Measurements from ENCODE around the gene SRGAP2B.
"Not testable (repeated sequence)": the region's sequence is repeated elsewhere in the genome, so short reads cannot be mapped to it uniquely, and the experiment has no call there.

DNA sequence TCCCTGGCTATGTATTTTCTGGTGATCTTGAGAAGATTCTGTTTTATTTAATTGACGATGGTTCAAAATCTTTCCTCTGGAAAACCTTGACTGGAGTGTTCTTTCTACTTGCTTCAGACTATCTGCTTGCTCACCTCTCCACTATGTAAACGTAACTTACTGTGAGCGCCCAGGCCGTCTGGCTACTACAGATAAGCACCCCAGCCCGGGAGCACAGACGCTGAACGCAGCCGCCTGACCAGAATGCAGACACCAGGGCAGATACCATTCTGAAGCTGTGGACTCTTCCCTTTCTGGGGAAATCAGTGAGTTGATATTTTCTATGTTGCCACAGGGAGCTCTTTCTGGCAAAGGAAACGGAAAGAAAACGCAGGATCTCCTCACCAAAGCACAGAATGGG is 28.6 kb downstream of the SRGAP2B start:
- not testable (repeated sequence) for TF ChIP-seq EZH2 (IDR thresholded peaks at IDR 0.05; ENCODE audit: borderline replicate concordance, low read depth, low read length, severe bottlenecking); POLR2A (IDR thresholded peaks at IDR 0.05; ENCODE audit: low read depth, low read length); POLR2AphosphoS5 (IDR thresholded peaks at IDR 0.05; ENCODE audit: insufficient read depth, low read depth, low read length); GATA2 (IDR thresholded peaks at IDR 0.05; ENCODE audit: insufficient read depth, insufficient read length, low read depth, low read length); MYC (IDR thresholded peaks at IDR 0.05; ENCODE audit: low read depth, low read length); JUN (IDR thresholded peaks at IDR 0.05; ENCODE audit: borderline replicate concordance, insufficient read depth, insufficient read length, low read depth)
- TF ChIP-seq, protein P1, sequence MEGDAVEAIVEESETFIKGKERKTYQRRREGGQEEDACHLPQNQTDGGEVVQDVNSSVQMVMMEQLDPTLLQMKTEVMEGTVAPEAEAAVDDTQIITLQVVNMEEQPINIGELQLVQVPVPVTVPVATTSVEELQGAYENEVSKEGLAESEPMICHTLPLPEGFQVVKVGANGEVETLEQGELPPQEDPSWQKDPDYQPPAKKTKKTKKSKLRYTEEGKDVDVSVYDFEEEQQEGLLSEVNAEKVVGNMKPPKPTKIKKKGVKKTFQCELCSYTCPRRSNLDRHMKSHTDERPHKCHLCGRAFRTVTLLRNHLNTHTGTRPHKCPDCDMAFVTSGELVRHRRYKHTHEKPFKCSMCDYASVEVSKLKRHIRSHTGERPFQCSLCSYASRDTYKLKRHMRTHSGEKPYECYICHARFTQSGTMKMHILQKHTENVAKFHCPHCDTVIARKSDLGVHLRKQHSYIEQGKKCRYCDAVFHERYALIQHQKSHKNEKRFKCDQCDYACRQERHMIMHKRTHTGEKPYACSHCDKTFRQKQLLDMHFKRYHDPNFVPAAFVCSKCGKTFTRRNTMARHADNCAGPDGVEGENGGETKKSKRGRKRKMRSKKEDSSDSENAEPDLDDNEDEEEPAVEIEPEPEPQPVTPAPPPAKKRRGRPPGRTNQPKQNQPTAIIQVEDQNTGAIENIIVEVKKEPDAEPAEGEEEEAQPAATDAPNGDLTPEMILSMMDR (IDR thresholded peaks at IDR 0.05; ENCODE audit: extremely low read depth in 1 of 2, insufficient read depth in 1 of 2, low read depth in 1 of 2, low read length in 2 of 2) = not testable (repeated sequence)

Measured in endothelial cell of umbilical vein (primary cell).